NT2/D1 (cell line): Measurements from ENCODE around the gene HES7.

Experiments
- YY1 ChIP-seq: IDR thresholded peaks from 2 replicates; pipeline ENCODE4 v1.6.1; 2011; ENCODE audit not compliant: insufficient read length, insufficient read depth
- ZNF274 ChIP-seq: IDR thresholded peaks from 2 replicates; pipeline ENCODE4 v1.6.1; 2011; ENCODE audit warnings: mild to moderate bottlenecking, low read depth, low read length

DNA sequence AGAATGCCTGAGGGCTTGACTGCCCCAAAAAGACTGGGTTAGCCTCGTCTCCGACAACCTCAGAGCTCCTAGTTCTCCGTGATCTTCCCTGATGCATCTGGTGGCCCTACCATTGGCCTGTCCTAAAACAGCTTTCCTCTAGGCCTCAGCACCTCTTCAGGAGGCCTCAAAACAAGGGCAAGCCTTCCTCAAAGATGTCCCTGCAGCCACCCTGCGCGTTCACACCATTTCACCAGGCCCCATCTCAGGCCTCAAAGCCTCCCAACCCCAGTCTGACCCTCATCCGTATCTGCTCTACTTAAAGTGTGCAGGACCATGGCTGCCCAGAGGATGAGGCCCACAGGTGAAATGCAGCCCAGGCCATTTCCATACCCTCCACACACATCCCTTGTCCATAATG, 13.0 kb downstream of the HES7 start:
- TF ChIP-seq ZNF274: no peak
- no peak for TF ChIP-seq YY1
